GM18505 (cell line): ENCODE measurements around the gene ACVR1.

Experiments used
- ATAC-seq: cut with Tn5 transposase; IDR thresholded peaks from one replicate; pipeline ENCODE4 v1.9.1; 2021; ENCODE audit not compliant: unreplicated experiment
- POLR2A ChIP-seq: IDR thresholded peaks from 4 replicates; pipeline ENCODE4 v1.6.1; 2011; ENCODE audit warnings: borderline replicate concordance; ENCODE audit not compliant: insufficient read depth, insufficient read length; ENCODE audit errors: extremely low read depth

ACVR1 gene

DNA sequence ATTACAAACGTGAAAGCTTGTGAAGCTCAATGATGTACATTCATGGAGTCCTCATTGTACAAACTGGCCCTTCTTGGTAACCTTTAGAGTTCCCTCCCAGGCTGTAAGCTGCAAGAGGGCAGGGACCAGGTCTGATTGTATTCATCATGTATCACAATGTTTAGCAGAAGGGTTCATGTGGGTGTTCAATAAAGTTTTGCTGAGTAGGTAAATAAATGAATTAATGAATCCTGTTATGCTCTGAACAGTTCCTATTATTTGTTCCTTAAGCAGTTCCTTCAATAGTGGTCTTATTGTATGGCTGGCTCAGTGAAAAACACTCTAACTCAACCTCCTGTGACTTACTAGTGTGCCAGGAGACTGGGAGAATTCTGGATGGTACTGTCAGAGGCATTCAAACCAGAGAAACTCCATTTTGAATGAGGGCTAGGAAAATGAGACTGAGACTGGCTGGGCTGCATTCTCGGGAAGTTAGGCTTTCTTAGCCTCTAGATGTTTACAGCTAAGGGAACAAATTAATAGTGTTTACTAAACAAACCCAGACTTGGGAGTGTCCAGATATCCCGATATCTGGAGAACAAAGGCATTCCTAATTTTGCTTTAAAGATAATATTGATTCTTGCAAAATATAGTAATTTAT is 1.8 kb upstream of the ACVR1 start:
- no peak for ATAC-seq
- no peak for TF ChIP-seq POLR2A

DNA sequence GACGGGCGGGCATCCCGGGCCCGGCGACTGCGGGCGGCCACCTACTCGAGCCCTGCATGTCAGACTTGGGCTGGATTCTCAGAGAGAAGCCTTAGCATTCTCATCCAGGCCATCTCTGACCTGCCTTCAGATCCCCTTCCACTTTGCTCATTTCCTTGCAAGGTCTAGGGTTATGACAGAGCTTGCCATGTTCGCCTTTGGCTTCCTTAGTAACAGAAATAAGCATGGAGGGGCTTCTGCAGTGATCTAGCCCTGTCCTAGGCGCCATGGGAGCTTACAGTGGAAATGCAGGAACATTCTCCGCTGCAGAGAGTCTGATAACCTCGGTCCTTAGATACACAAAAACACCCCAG is 632 bp upstream of the ACVR1 start:
- ATAC-seq = no peak
- TF ChIP-seq POLR2A = no peak

DNA sequence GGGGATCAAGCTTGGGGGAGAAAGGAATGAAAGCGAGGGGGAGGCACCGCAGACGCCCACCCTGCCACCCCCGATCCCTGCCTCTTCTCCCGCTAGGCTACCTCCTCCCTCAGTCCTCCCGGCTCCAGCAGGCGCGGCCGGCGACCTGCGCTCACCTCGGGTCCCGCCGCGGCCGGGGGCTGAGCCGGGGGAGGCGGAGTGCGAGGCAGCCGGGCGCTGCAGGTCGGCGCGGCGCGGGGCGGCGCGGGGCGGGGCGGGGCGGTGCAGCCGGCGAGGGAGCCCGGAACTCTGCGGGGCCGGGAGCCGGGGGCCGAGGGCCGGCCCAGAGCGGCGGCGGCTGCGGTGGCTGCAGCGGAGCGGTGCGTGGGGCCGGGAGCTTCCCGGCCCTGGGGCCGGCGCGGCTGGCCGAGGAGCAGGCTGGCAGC is 477 bp downstream of the ACVR1 start:
- ATAC-seq = peak; percentile 37

DNA sequence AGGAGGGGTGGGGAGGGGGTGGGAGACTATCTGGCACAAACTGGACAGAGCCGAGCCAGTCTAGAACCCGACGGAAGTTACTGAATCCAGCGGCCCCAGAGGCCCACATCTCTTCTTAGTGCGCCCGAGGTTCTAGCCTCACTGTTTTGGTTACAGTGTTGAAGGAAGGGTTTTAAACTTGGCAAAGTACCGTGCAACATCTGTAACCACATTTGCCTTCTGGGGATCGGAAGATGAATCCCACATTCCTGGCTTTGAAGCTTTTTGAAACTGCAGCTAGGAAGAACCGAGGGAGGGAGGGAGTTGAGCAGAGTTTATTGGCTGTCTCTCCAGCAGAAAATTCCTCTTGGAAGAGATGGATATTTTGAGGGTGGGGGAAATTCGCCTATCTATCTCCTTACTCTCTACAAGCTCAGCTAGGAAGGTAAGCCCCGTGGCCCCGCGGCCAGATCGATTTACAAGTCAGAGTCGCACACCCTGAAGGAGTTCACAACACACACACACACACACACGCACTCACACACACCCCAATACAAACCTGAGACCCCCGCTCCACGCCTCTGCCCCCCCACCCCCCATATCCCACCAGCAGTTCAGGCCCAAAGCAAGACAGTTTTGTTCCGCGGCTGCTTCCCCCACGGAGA is 1.0 kb downstream of the ACVR1 start:
- no peak for TF ChIP-seq POLR2A
- no peak for ATAC-seq

More for the DNA sequence above, 477 bp downstream of the ACVR1 start:
- no peak for TF ChIP-seq POLR2A

DNA sequence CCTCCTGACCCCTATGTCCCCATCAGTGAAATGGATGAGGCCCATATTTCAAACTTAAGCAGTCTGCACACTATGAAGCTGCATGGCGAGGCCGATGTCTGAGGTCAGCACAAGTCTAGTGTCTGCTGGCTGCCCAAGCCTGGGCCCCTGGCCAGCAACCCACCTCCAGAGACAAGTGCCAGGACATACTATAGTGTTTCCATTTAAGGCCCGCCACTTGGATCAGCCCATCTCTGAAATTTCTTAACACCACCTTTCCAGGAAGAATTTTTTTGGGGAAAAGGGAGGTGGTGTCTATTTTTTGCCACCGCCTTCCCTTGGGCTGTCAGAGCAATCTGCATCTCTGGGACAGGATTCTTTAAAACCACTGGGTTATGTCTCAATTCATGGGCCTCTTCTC is 1.8 kb downstream of the ACVR1 start:
- ATAC-seq = no peak
- TF ChIP-seq POLR2A = no peak

DNA sequence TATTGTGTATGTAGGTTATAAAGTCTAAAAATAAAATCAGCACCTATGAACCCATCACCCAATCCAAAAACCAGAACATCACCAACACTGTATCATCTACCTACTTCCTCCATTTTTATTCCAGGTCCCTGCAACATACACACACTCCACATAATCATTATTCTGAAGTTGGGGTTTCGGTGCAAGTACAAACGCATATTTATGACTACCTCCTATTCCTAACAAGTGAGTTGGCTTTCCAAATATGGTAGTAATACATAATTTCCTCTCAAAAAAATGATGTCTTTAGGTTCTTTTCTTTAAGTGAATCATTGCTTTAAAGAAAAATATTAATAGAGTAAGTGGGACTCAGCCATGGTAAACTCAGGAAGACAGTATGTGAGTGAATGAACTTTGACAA is 3.3 kb downstream of the ACVR1 start:
- no peak for ATAC-seq
- TF ChIP-seq POLR2A = no peak

DNA sequence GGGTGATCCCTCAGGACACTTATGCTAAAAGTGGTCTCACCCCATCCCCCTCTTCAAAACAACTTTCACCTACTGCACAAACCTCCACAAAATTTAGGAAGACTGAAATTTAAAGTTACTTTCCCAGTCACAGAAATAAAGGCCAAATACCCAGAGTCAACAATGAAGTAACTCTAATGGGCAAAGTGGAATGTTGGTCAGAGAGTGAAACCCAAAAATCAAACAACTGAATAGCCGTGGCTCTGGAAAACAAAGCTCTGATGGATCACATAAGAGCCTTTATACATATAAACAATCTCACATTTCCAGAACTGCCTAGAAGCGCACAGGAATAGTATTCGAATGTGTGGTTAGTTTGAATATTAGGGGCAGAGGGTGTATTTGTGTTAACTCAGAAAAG is 4.7 kb downstream of the ACVR1 start:
- TF ChIP-seq POLR2A = no peak
- no peak for ATAC-seq

DNA sequence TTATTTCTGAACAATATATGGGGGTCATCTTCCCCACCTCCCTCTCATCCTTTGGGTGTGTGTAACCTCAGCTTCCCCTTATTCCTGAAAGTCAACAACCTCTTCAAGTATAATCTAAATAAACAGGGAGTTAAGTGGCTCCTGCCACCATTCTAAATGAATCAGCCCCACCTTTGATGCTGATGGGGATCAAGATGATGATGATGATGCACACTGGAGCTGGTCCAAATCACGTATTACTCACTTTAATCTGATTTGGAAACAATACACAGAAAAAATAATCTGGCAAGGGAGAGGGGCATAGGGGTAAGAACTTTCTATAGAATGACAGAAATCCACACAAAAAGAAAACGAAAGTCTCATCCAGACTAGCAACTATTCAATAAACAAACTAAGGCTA is 7.1 kb downstream of the ACVR1 start:
- TF ChIP-seq POLR2A = no peak
- no peak for ATAC-seq

DNA sequence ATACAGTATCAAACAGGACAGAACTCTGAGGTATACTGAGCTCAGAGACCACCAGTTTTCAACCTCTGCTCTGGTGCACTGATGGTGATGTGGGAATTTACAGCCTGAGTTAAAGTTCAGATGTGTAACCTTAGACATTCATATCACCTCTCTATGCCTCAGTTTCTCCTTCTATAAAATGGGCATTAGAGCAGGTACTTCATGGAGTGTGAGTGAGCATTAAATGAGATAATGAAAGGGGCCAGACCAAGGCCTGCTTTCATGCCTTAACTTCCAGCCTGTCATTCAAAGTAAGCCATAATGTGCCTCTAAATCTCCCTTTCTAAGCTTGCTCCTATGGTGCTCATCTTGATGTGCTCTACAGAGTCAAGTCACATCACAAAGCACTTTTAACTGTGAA is 8.4 kb downstream of the ACVR1 start:
- no peak for TF ChIP-seq POLR2A
- no peak for ATAC-seq

DNA sequence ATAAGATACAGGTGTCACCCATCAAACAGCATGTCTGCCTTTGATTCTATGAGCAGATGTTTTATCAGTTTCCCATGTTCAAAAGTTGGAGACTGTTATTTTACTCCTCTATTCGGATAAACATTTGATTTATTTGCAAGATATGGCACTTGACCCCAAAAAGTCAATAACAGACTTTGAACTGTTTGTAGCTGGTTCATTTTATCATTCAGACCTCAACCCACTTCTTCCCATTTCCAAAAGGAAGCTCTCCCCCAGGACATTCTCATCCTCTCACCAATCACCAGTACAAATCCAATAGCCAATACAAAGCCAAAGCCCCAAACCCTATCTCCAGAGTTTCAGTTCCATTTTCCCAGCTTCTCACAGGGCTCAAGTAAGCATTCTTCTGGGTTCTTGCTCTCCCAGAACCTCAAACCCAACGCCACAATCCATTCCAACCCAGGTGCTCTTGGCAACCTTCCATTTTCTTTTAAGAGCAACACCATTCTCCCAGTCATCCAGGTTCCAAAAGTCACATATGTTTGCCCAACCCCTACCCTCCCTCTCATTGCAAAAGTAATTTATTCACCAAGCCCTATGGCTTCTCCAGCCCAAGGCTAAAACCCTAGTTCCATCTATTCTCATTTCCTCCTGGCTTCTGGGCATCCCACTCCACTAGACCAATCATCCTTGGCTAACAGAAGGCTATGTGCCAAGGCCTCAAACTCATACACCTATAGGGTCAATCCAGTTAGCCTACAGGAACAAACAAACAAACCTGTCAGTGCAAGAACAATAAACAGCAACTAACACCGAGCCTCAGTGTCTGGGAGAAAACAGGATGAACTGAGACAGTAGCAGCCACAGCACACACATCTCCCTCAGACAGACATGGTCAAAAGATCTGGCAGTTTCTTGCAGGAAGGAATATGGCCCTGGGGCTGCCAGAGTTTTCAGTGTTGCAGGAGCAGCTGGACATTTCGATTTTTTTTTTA is 9.2 kb downstream of the ACVR1 start:
- no peak for TF ChIP-seq POLR2A
- no peak for ATAC-seq

DNA sequence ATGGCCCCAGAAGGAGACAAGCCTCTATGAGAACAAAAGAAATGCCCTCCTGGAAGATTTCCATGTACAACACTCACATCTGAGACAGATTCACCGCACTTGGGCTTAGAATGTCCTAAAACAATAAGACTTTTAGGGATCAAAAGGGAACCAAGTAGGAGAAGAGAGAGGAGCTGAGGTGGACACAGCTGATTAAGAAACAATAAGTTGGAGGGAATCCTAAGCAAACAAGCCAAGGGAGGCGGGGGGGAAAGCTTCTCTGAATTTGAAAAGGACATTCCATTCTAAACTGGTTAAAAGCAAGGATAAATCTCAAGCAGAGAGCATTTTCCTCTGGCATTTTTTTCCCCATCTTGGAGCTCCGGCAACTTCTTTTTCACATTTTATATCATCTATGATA is 9.9 kb downstream of the ACVR1 start:
- TF ChIP-seq POLR2A = no peak
- no peak for ATAC-seq

DNA sequence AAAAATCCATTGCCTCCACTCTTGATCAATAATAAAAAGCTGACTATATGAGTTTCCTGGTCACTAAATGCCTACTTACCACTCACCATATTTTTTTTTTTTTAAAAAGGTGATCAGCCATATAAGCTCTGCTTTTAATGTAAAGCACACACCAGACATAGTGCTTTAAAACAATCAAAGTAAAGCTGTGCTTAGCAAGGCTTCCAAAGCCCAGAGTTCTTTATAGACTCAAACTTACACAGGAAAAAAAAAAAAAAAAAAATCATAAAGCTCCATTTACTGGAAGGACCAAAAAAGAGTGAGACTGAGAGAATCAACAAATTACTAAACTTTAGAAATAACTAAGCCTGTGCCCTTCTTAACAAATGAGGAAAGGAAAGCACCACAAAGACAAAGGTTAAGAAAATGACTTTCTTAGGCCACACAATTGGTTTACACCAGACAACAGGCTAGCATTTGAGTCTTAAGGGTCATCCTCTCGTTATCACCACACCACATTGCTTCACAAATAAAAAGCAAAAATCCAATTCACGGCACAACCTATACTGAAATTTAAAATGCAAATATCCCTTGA is 11.2 kb downstream of the ACVR1 start:
- TF ChIP-seq POLR2A = no peak
- no peak for ATAC-seq

DNA sequence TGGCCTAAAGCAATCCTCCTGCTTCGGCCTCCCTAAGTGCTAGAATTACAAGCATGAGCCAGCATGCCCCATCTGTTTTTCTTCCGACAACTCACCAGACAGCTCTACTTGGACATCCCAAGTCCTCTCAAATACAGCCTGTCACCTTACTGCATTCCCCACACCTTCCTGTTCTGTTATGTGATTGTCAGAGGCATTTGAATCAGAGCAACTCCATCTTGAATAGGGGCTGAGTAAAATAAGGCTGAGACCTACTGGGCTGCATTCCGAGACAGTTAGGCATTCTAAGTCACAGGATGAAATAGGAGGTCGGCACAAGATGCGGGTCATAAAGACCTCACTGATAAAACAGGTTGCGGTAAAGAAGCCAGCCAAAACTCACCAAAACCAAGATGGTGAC is 17.3 kb downstream of the ACVR1 start:
- ATAC-seq = no peak
- no peak for TF ChIP-seq POLR2A

DNA sequence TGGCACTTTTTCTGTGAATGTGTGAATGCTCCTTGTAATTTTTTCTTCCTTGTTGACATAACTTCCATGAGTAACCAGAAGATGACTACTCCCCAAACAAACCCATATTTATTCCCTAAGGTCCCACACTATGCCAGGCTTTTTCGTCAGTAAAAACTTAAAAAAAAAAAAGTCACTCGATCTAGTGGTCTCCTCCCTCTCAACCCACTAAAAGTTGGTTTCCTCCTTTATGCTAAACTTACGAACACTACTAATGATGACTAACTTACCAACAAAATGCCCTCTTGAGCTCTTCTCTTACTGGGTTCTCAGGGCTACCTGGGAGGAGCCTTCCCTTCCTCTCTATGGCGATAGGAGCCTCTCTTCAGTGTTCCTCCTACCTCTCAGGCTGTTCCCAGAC is 18.2 kb downstream of the ACVR1 start:
- TF ChIP-seq POLR2A = no peak
- no peak for ATAC-seq

DNA sequence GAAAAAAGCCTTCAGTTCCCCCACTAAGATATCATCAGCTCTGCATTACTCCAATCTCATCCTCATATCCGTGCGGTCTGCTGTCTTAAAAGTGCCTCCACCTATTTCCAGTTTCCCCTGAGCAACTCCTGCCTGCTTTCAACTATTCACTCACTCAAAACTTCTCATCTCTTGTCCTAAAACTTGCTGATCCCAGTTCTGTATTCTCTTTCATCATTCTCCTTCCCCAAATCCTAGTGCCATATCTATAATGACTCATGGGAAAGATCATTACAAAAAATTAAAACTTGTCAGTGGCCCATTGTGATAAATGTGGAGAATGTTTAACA is 20.0 kb downstream of the ACVR1 start:
- ATAC-seq = no peak
- TF ChIP-seq POLR2A = no peak

DNA sequence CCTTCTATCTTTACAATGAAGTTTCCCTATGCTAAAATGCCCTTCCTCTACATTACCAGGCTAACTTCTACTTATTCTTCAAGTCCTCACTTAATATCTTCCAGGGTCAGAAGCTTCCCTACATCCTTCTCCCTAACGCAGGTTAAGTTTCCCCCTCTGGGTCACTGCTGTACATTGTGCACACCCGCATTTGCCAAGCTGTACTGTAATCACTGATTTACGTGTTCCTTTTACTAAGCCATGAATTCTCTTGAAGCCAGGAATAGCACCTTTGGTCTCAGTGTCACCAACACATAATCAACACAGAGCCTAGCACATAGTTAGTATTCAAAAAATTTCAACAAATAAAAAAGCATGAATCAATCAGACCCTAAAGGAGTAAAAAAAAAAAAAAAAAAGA is 22.3 kb downstream of the ACVR1 start:
- no peak for ATAC-seq
- TF ChIP-seq POLR2A = no peak
